ENCODE measurements around the gene FITM2. TPM values are rescaled to one million over a fixed set of nuclear protein-coding genes. Genes with fewer than 3 reads are reported as not detected.

FITM2 gene
- total RNA-seq = 4.9 and 5.8 TPM in 2 replicates

GRCh38 chr20:44310664-44311639, at the start of gene FITM2:
Gene FITM2 (minus strand): TSS chr20:44311202. CDS start chr20:44311148, 54 bp downstream.

DNA sequence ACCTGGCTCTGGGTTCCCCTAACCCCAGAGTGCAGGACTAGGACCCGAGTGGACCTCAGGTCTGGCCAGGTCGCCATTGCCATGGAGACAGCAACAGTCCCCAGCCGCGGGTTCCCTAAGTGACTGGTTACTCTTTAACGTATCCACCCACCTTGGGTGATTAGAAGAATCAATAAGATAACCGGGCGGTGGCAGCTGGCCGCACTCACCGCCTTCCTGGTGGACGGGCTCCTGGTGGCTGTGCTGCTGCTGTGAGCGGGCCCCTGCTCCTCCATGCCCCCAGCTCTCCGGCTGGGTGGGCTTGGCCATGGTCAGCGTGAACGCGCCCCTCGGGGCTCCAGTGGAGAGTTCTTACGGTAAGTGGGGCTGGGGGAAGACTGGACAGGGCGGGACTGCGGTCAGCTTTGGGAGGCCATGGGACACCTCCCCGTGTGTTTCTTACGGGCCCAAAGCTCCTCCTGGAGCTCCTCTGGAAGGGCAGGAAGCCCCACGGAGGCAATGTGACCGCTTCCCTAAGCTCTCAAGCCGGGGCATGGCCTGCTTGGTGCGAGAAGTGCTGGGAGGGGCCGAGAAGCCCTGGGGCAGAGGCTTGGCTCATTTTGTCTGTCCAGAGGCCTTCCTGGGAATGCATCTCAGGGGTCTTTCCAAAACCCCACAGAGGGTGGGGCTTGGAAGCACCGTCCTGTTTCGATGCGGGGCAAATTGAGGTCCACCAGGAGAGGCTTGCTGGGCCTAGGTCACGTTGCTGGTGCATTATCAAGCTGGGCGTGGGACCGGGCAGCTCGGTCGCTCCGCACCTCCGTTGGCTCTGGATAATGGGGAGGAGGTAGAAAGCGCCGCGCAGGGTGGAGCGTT, 44.7 kb upstream of the FITM2 start, which contains the start of gene HNF4A:
Gene HNF4A, plus strand, starts transcription at position 202 of the 855 bp plus-strand sequence. Its CDS starts 106 bp downstream, at position 308.

GRCh38 chr20:44336725-44337380, 25.9 kb upstream of the FITM2 start, which contains the start of gene R3HDML:
Gene R3HDML (plus strand): TSS chr20:44337043. CDS start chr20:44337158, 115 bp downstream.

Other genes starting within 250 kb of the FITM2 start
- gene JPH2, start 124.0 kb downstream of the FITM2 start, total RNA-seq = under 0.01 TPM in 1 of 2 replicates, not detected in the other
- gene OSER1, start 100.4 kb downstream of the FITM2 start, total RNA-seq = 39.0 and 53.5 TPM in 2 replicates
- gene GDAP1L1, start 63.9 kb downstream of the FITM2 start, total RNA-seq = not detected in 2 replicates
- not detected in 2 replicates for gene R3HDML, start 25.8 kb upstream of the FITM2 start, total RNA-seq
- gene HNF4A, start 44.5 kb upstream of the FITM2 start, total RNA-seq = not detected in 2 replicates
- 3.8 and 5.2 TPM in 2 replicates for gene TTPAL, start 164.7 kb upstream of the FITM2 start, total RNA-seq
- gene SERINC3, start 210.9 kb upstream of the FITM2 start, total RNA-seq = 59.8 and 69.6 TPM in 2 replicates